SK-N-SH (cell line): ENCODE results near the gene LIN28B.
"Not testable (repeated sequence)": the region's sequence is repeated elsewhere in the genome, so short reads cannot be mapped to it uniquely, and the experiment has no call there.

Experiments
- ELF1 ChIP-seq: IDR thresholded peaks from 2 replicates; pipeline ENCODE4 v1.4.0; 2012
- EZH2phosphoT487 ChIP-seq: fragments of 200-600 bp; sonication (generic); IDR thresholded peaks from 2 replicates; pipeline ENCODE4 v1.6.1; 2017; ENCODE audit warnings: low read depth, mixed run types, mild to moderate bottlenecking, antibody characterized with exemption, moderate library complexity, borderline replicate concordance
- JUND ChIP-seq: IDR thresholded peaks from 2 replicates; pipeline ENCODE4 v1.4.0; 2012
- MAX ChIP-seq: IDR thresholded peaks from 2 replicates; pipeline ENCODE4 v1.4.0; 2012; ENCODE audit warnings: low read depth
- MXI1 ChIP-seq: IDR thresholded peaks from 2 replicates; pipeline ENCODE4 v1.6.1; 2012; ENCODE audit warnings: mild to moderate bottlenecking, low read depth, low read length, improper control_type of control experiment
- NRF1 ChIP-seq: IDR thresholded peaks from 2 replicates; pipeline ENCODE4 v1.6.1; 2012; ENCODE audit warnings: low read depth, mild to moderate bottlenecking, low read length
- RFX5 ChIP-seq: IDR thresholded peaks from 2 replicates; pipeline ENCODE4 v1.6.1; 2012; ENCODE audit warnings: mild to moderate bottlenecking, improper control_type of control experiment, low read length
- SMC3 ChIP-seq: IDR thresholded peaks from 2 replicates; pipeline ENCODE4 v1.6.1; 2012; ENCODE audit warnings: low read depth, low read length, improper control_type of control experiment
- TAF1 ChIP-seq: IDR thresholded peaks from 2 replicates; pipeline ENCODE4 v1.6.1; 2012; ENCODE audit warnings: low read depth, mild to moderate bottlenecking, low read length, moderate library complexity, borderline replicate concordance
- USF2 ChIP-seq: fragments of 150-350 bp; IDR thresholded peaks from 2 replicates; pipeline ENCODE4 v1.6.1; 2017; ENCODE audit warnings: antibody characterized with exemption, low read length, low read depth, borderline replicate concordance
- TF ChIP-seq, protein P1 (sequence below): fragments of 200-600 bp; sonication (generic); IDR thresholded peaks from 2 replicates; pipeline ENCODE4 v1.6.1; 2017; ENCODE audit warnings: antibody characterized with exemption, mild to moderate bottlenecking, moderate library complexity

DNA sequence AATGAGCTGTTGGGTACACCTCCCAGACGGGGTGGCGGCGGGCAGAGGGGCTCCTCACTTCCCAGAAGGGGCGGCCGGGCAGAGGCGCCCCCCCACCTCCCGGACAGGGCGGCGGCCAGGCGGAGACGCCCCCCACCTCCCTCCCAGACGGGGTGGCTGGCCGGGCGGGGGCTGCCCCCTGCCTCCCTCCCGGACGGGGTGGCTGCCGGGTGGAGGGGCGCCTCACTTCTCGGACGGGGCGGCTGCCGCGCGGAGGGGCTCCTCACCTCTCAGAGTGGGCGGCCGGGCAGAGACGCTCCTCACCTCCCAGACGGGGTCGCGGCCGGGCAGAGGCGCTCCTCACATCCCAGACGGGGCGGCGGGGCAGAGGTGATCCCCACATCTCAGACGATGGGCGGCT lies 34.2 kb downstream of the LIN28B start:
- TF ChIP-seq, protein P1, sequence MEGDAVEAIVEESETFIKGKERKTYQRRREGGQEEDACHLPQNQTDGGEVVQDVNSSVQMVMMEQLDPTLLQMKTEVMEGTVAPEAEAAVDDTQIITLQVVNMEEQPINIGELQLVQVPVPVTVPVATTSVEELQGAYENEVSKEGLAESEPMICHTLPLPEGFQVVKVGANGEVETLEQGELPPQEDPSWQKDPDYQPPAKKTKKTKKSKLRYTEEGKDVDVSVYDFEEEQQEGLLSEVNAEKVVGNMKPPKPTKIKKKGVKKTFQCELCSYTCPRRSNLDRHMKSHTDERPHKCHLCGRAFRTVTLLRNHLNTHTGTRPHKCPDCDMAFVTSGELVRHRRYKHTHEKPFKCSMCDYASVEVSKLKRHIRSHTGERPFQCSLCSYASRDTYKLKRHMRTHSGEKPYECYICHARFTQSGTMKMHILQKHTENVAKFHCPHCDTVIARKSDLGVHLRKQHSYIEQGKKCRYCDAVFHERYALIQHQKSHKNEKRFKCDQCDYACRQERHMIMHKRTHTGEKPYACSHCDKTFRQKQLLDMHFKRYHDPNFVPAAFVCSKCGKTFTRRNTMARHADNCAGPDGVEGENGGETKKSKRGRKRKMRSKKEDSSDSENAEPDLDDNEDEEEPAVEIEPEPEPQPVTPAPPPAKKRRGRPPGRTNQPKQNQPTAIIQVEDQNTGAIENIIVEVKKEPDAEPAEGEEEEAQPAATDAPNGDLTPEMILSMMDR = not testable (repeated sequence)
- TF ChIP-seq JUND, NRF1, USF2, TAF1, SMC3, ELF1, RFX5, EZH2phosphoT487, MAX, MXI1: not testable (repeated sequence)
